ENCODE measurements around the gene TAX1BP1. TPM values are rescaled to one million over a fixed set of nuclear protein-coding genes. Genes with fewer than 3 reads are reported as not detected.

TAX1BP1 gene
- total and polyA plus RNA-seq, 2 of the 13 experiments (the other 11 are each of a cell fraction or from before 2014, with no cell fraction given): 95.2 to 98.9 TPM

GRCh38 chr7:27784399-27785053 lies 44.6 kb downstream of the TAX1BP1 start (continued):
- TF ChIP-seq TGIF2 (CRISPR knock-in tag; IDR thresholded peaks at IDR 0.05) (no peak), ZNF136 (CRISPR knock-in tag; IDR thresholded peaks at IDR 0.05; ENCODE audit: low read depth) (no peak), ZNF124 (CRISPR knock-in tag; IDR thresholded peaks at IDR 0.05) (no peak), CTCF (CRISPR knock-in tag; IDR thresholded peaks at IDR 0.05) (peak; percentile 48), ZFP62 (CRISPR knock-in tag; IDR thresholded peaks at IDR 0.05) (no peak), RORA (CRISPR knock-in tag; IDR thresholded peaks at IDR 0.05) (no peak), RAD21 (CRISPR knock-in tag; IDR thresholded peaks at IDR 0.05) (no peak), POLR2AphosphoS2 (IDR thresholded peaks at IDR 0.05; ENCODE audit: low read depth, low read length) (no peak), ZC3H4 (CRISPR knock-in tag; IDR thresholded peaks at IDR 0.05; ENCODE audit: borderline replicate concordance) (no peak), ZBTB21 (CRISPR knock-in tag; IDR thresholded peaks at IDR 0.05) (no peak), STAG1 (CRISPR knock-in tag; IDR thresholded peaks at IDR 0.05) (peak; percentile 24), ZNF891 (CRISPR knock-in tag; IDR thresholded peaks at IDR 0.05) (no peak), THAP9 (CRISPR knock-in tag; IDR thresholded peaks at IDR 0.05; ENCODE audit: borderline replicate concordance) (no peak), ZNF496 (CRISPR knock-in tag; IDR thresholded peaks at IDR 0.05; ENCODE audit: insufficient replicate concordance) (no peak), RERE (CRISPR knock-in tag; IDR thresholded peaks at IDR 0.05; ENCODE audit: low read depth) (no peak)
